Measurements from ENCODE around the gene CDH4.
"Not testable (repeated sequence)": the region's sequence is repeated elsewhere in the genome, so short reads cannot be mapped to it uniquely, and the experiment has no call there.

The CDH4 gene

GRCh38 chr20:61424011-61424627 is 172.1 kb downstream of the CDH4 start:
- no peak for DNase-seq

- no peak for DNase-seq
Observed at GRCh38 chr20:61424628-61425420, 172.8 kb downstream of the CDH4 start.

- not testable (repeated sequence) for DNase-seq
Observed at GRCh38 chr20:61425541-61425991, 173.5 kb downstream of the CDH4 start.

- no peak for DNase-seq
Observed at GRCh38 chr20:61426352-61426751, 174.3 kb downstream of the CDH4 start.

- DNase-seq: no peak
Observed at GRCh38 chr20:61429458-61430227, 177.6 kb downstream of the CDH4 start.

GRCh38 chr20:61430228-61430624 is 178.2 kb downstream of the CDH4 start:
- DNase-seq: no peak

GRCh38 chr20:61433176-61433575 is 181.1 kb downstream of the CDH4 start:
- no peak for DNase-seq

- no peak for DNase-seq
Observed at GRCh38 chr20:61433816-61434215, 181.8 kb downstream of the CDH4 start.

- no peak for DNase-seq
Observed at GRCh38 chr20:61434341-61434781, 182.3 kb downstream of the CDH4 start.

- no peak for DNase-seq
Observed at GRCh38 chr20:61435184-61435822, 183.2 kb downstream of the CDH4 start.

GRCh38 chr20:61435823-61436220 is 183.8 kb downstream of the CDH4 start:
- DNase-seq: no peak

GRCh38 chr20:61436283-61436666 is 184.2 kb downstream of the CDH4 start:
- no peak for DNase-seq

- no peak for DNase-seq
Observed at GRCh38 chr20:61436667-61437279, 184.7 kb downstream of the CDH4 start.

- DNase-seq: no peak
Observed at GRCh38 chr20:61437280-61438206, 185.5 kb downstream of the CDH4 start.

- DNase-seq: no peak
Observed at GRCh38 chr20:61438285-61438684, 186.2 kb downstream of the CDH4 start.

GRCh38 chr20:61439251-61439650 is 187.2 kb downstream of the CDH4 start:
- DNase-seq: no peak

GRCh38 chr20:61440548-61441055 is 188.5 kb downstream of the CDH4 start:
- DNase-seq: no peak

GRCh38 chr20:61441537-61441936 is 189.5 kb downstream of the CDH4 start:
- DNase-seq: no peak

- no peak for DNase-seq
Observed at GRCh38 chr20:61442075-61442670, 190.1 kb downstream of the CDH4 start.

GRCh38 chr20:61442718-61443117 is 190.7 kb downstream of the CDH4 start:
- DNase-seq: no peak

Data from right hindlimb (tissue), 1 donor.